ENCODE results near the gene MACROD1.

DNA sequence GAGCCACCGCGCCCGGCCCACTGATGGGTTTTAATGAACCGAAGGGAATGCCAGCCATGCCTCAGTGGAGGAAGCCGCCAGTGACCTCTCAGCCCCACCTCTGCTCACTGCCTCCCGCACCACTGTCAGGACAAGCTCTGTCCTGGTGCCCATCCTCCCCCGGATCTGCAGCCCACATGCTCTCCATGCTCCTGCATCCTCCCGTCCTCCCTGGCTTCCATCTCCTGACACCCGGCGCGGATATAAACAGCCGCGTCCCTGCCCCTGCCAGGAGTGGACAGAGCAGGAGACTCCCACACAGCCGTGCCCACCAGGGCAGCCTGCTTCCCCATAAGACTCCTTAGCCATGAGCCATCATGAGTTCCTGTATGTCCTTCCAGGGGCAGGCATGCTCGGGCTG is 26.9 kb downstream of the MACROD1 start:
- TF ChIP-seq, protein P1, sequence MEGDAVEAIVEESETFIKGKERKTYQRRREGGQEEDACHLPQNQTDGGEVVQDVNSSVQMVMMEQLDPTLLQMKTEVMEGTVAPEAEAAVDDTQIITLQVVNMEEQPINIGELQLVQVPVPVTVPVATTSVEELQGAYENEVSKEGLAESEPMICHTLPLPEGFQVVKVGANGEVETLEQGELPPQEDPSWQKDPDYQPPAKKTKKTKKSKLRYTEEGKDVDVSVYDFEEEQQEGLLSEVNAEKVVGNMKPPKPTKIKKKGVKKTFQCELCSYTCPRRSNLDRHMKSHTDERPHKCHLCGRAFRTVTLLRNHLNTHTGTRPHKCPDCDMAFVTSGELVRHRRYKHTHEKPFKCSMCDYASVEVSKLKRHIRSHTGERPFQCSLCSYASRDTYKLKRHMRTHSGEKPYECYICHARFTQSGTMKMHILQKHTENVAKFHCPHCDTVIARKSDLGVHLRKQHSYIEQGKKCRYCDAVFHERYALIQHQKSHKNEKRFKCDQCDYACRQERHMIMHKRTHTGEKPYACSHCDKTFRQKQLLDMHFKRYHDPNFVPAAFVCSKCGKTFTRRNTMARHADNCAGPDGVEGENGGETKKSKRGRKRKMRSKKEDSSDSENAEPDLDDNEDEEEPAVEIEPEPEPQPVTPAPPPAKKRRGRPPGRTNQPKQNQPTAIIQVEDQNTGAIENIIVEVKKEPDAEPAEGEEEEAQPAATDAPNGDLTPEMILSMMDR (IDR thresholded peaks at IDR 0.05): no peak
- no peak for TF ChIP-seq EZH2 (IDR thresholded peaks at IDR 0.05; ENCODE audit: borderline replicate concordance, insufficient read depth, low read depth, low read length, poor library complexity, severe bottlenecking)

Measured in B cell (primary cell).